ENCODE measurements around the gene SLC30A5.

DNA sequence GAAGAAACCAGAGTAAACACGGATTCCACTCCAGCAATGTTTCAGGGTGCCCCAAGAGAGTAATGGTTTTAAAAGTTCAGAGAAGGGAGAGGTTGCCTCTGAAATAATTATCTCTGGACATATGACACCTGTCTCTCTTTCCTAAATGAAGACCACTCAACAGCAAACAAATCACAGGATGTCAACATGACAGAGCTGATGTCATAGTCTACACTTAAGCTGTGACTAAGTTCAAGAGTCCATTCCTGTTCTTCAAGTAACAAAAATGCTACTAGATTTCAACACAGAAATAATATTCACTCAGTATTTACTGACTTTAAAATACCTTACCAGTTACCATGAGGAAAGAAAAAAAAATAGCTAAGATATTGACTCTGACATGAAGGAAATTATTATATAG, 44.7 kb upstream of the SLC30A5 start:
- TF ChIP-seq, protein P1, sequence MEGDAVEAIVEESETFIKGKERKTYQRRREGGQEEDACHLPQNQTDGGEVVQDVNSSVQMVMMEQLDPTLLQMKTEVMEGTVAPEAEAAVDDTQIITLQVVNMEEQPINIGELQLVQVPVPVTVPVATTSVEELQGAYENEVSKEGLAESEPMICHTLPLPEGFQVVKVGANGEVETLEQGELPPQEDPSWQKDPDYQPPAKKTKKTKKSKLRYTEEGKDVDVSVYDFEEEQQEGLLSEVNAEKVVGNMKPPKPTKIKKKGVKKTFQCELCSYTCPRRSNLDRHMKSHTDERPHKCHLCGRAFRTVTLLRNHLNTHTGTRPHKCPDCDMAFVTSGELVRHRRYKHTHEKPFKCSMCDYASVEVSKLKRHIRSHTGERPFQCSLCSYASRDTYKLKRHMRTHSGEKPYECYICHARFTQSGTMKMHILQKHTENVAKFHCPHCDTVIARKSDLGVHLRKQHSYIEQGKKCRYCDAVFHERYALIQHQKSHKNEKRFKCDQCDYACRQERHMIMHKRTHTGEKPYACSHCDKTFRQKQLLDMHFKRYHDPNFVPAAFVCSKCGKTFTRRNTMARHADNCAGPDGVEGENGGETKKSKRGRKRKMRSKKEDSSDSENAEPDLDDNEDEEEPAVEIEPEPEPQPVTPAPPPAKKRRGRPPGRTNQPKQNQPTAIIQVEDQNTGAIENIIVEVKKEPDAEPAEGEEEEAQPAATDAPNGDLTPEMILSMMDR (IDR thresholded peaks at IDR 0.05; ENCODE audit: low read depth, low read length), result no peak
- no peak for TF ChIP-seq EZH2phosphoT487 (IDR thresholded peaks at IDR 0.05; ENCODE audit: low read depth)

All from OCI-LY3 (cell line).